Upper lobe of left lung (tissue), 6 donors: Measurements from ENCODE around the gene ADD3. TPM values are rescaled to one million over a fixed set of nuclear protein-coding genes. Genes with fewer than 3 reads are reported as not detected.

Experiments
- ATAC-seq, 2 donors: fragments of 200-7000 bp; cut with Tn5 transposase; one replicate each; pipeline ENCODE4 v1.9.1; 2022; ENCODE audit warnings: mild to moderate bottlenecking in 2 of 2, moderate library complexity in 2 of 2; ENCODE audit not compliant: low FRiP score in 2 of 2
- DNase-seq, 2 donors: peaks; one replicate each; pipeline ENCODE4 v3.0.0-alpha.2; 2019 to 2020
- H3K27ac ChIP-seq, 4 donors: fragments of 200-600 bp; sonication (generic); one replicate each; pipeline ENCODE4 v1.5.1; 2016 to 2019
- H3K27me3 ChIP-seq, 4 donors: fragments of 200-600 bp; sonication (generic); one replicate each; pipeline ENCODE4 v1.5.1; 2017 to 2019
- H3K36me3 ChIP-seq, 4 donors: fragments of 200-600 bp; sonication (generic); one replicate each; pipeline ENCODE4 v1.5.1; 2016 to 2019
- H3K4me1 ChIP-seq, 4 donors: fragments of 200-600 bp; sonication (generic); one replicate each; pipeline ENCODE4 v1.5.1; 2018 to 2019
- H3K4me3 ChIP-seq, 4 donors: fragments of 200-600 bp; sonication (generic); one replicate each; pipeline ENCODE4 v1.5.1; 2017 to 2019; ENCODE audit warnings: mild to moderate bottlenecking in 2 of 4, moderate library complexity in 1 of 4
- H3K9me3 ChIP-seq, 4 donors: fragments of 200-600 bp; sonication (generic); one replicate each; pipeline ENCODE4 v1.5.1; 2018 to 2019
- CTCF ChIP-seq, 6 experiments: fragments of 450-650 bp in 4 of 6; fragments of 200-600 bp in 2 of 6; sonication (generic) in 2 of 6; IDR thresholded peaks; one replicate each; pipeline ENCODE4 v1.5.1; 2016 to 2019; ENCODE audit warnings: antibody characterized with exemption in 6 of 6
- EP300 ChIP-seq, 4 donors: sonication (generic); formaldehyde crosslinking; IDR thresholded peaks; one replicate each; pipeline ENCODE4 v1.5.1; 2017; ENCODE audit warnings: antibody characterized with exemption in 4 of 4, control low read depth in 2 of 4
- POLR2A ChIP-seq, 4 donors: fragments of 450-650 bp; IDR thresholded peaks; one replicate each; pipeline ENCODE4 v1.5.1; 2016 to 2017; ENCODE audit warnings: antibody characterized with exemption in 4 of 4, mild to moderate bottlenecking in 2 of 4
- POLR2AphosphoS5 ChIP-seq, 2 donors: sonication (generic); formaldehyde crosslinking; IDR thresholded peaks; one replicate each; pipeline ENCODE4 v1.5.1; 2017; ENCODE audit warnings: antibody characterized with exemption in 2 of 2
- WGBS, 2 donors: methylation state at CpG; one replicate each; pipeline ENCODE4 v1.1.5; 2017 to 2018; 5-methylcytosine and 5-hydroxymethylcytosine counted together
- total RNA-seq, 6 donors: library from RNA; depleted of rRNA in 4 of 6; stranded (reverse); fragments of >200 nt in 4 of 6; gene quantifications; one replicate each; pipeline versions ENCODE4 v1.1.0 to v1.2.1, GENCODE V29; 2016 to 2021
- donor health status: DM: no; HTN: no; CAD: no; lungs with moderate emphysema.
- donor health status: DM: no; HTN: yes; CAD: no; lungs with severe emphysema.

The ADD3 gene
- total RNA-seq, 6 donors from 2014 or later, result 34.1 to 229 (median 61.0) TPM

DNA sequence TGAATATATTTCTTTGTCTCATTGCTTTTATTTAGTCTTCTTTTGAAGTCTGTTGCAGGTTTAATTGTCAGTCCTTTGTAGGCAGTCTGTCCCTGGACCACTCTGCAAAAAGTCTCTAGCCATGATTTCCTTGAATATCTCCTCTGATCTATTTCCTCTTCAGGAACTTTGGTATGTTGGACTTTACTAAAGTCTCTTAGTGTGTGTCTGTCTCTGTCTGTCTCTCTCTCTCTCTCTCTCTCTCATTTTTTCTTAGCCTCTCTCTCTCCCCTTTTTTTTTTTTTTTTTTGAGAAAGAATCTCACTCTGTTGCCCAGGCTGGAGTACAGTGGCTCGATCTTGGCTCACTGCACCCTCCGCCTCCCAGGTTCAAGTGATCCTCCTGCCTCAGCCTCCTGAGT is 57.5 kb downstream of the ADD3 start:
- Histone ChIP-seq H3K9me3 (no peaks in the 10 kb centered on the region), H3K27me3 (no peaks in the 10 kb centered on the region), H3K27ac (no peak overlapping the region), H3K4me3 (no peak overlapping the region), H3K36me3 (no peaks in the 10 kb centered on the region), H3K4me1 (peaks cover 31 to 45% (median 39%) of the 10 kb centered on the region in 4 donors)
- TF ChIP-seq EP300 (IDR thresholded peaks at IDR 0.05) (no peak), POLR2AphosphoS5 (IDR thresholded peaks at IDR 0.05) (no peak)
- no peak for ATAC-seq
- DNase-seq, result no peak
- 100% methylated on average over 2 of the region's 2 CpGs; no CpG with 5 or more reads in 1 of the 2 donors for WGBS, 2 donors

- Histone ChIP-seq H3K27me3 (no peaks in the 10 kb centered on the region), H3K4me1 (peaks cover 41 to 59% (median 46%) of the 10 kb centered on the region in 4 donors), H3K27ac (peak overlapping the region; percentile 50 to 83 (median 69)), H3K9me3 (no peaks in the 10 kb centered on the region), H3K4me3 (no peak overlapping the region), H3K36me3 (no peaks in the 10 kb centered on the region)
- DNase-seq, result peak in 1 of 2 donors; percentile 44
- 18 to 25% methylated on average over 4 to 5 of the region's 5 CpGs for WGBS, 2 donors
- TF ChIP-seq EP300 (IDR thresholded peaks at IDR 0.05) (peak in 1 of 4 donors; percentile 5), POLR2AphosphoS5 (IDR thresholded peaks at IDR 0.05) (peak in 1 of 2 donors; percentile 25), CTCF (IDR thresholded peaks at IDR 0.05) (no peak)
- peak; percentile 63 to 95 for ATAC-seq
Measured at GRCh38 chr10:110067960-110068770, 60.4 kb downstream of the ADD3 start.

- 74 to 78% methylated on average over 7 of the region's 7 CpGs for WGBS, 2 donors
- H3K4me1 ChIP-seq, result peaks cover 41 to 59% (median 46%) of the 10 kb centered on the region in 4 donors
- no peak overlapping the region for H3K4me3 ChIP-seq
- H3K9me3 ChIP-seq, result no peaks in the 10 kb centered on the region
- no peak for TF ChIP-seq POLR2AphosphoS5 (IDR thresholded peaks at IDR 0.05)
- TF ChIP-seq CTCF (IDR thresholded peaks at IDR 0.05), result no peak
- no peak for TF ChIP-seq POLR2A (IDR thresholded peaks at IDR 0.05)
- TF ChIP-seq EP300 (IDR thresholded peaks at IDR 0.05), result no peak
- DNase-seq (no peak), ATAC-seq (peak in 1 of 2 donors; percentile 7)
- H3K36me3 ChIP-seq, result no peaks in the 10 kb centered on the region
- H3K27me3 ChIP-seq, result no peaks in the 10 kb centered on the region
- H3K27ac ChIP-seq, result peak overlapping the region; percentile 50 to 83 (median 69)
Measured at GRCh38 chr10:110068780-110069179, 61.0 kb downstream of the ADD3 start.

DNA sequence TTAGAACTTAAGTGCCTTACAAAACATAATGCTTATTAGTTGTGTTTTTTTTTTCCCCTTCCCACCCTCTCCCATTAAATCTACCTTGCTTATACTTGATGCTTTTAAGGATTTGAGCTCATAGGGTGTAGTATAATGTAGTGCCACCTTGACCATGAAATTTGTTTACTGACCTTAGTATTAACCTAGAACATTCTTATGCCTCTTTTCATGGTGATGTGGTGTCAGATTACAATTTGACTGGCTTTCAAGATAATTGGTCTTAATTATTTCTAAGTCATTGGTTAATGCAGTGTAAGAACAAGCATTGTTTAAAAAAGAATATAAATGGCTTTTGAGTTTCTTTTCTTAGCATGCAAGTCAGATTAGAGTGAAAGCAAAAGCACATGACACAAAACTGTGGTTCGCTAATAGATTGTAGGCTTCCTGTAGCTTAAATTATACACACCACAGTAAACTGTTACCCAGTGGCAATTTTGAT is 61.8 kb downstream of the ADD3 start:
- TF ChIP-seq EP300 (IDR thresholded peaks at IDR 0.05) (no peak), POLR2AphosphoS5 (IDR thresholded peaks at IDR 0.05) (no peak), POLR2A (IDR thresholded peaks at IDR 0.05) (no peak), CTCF (IDR thresholded peaks at IDR 0.05) (no peak)
- Histone ChIP-seq H3K4me3 (no peak overlapping the region), H3K36me3 (no peaks in the 10 kb centered on the region), H3K9me3 (no peaks in the 10 kb centered on the region), H3K27me3 (no peaks in the 10 kb centered on the region), H3K27ac (peak overlapping the region; percentile 54 to 83 (median 68)), H3K4me1 (peaks cover 41 to 65% (median 49%) of the 10 kb centered on the region in 4 donors)
- DNase-seq (no peak), ATAC-seq (no peak)
- 14 to 40% methylated on average over 1 of the region's 1 CpG for WGBS, 2 donors

DNA sequence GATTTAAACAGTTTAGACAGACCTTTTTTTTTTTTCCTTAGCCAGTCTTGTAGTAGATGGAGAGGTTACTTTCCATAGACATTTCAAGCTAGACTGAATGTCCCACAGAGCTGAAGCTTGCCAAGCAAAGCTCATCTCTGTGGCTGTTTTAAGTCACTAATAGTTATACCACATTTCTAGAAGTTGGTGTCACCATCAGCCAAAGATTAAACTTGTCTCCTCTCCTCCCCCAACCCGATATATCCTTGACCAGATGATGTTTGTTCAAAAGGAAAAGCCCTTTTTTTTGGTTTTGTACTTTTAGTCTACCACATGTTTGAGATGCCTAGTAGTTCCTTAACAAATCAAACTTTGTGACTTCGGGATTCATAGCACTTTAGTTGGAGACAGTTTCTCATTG is 66.1 kb downstream of the ADD3 start:
- Histone ChIP-seq H3K27ac (peak overlapping the region in 3 of 4 donors; percentile 8 to 84 (median 12)), H3K27me3 (no peaks in the 10 kb centered on the region), H3K9me3 (no peaks in the 10 kb centered on the region), H3K4me1 (peaks cover 61 to 78% (median 70%) of the 10 kb centered on the region in 4 donors), H3K36me3 (no peaks in the 10 kb centered on the region), H3K4me3 (no peak overlapping the region)
- no peak for DNase-seq
- WGBS, 2 donors, result 77 to 85% methylated on average over 2 of the region's 2 CpGs
- no peak for ATAC-seq
- TF ChIP-seq EP300 (IDR thresholded peaks at IDR 0.05) (no peak), POLR2A (IDR thresholded peaks at IDR 0.05) (no peak), POLR2AphosphoS5 (IDR thresholded peaks at IDR 0.05) (no peak), CTCF (IDR thresholded peaks at IDR 0.05) (no peak)
